Measurements from ENCODE around the gene DYDC2. TPM values are rescaled to one million over a fixed set of nuclear protein-coding genes. Genes with fewer than 3 reads are reported as not detected.
"Not testable (repeated sequence)": the region's sequence is repeated elsewhere in the genome, so short reads cannot be mapped to it uniquely, and the experiment has no call there.

The DYDC2 gene
- total RNA-seq, 2 experiments from 2014 or later: not detected

GRCh38 chr10:80333983-80334382 lies 22.6 kb upstream of the DYDC2 start:
- CTCF ChIA-PET: no interaction called here
- POLR2A ChIA-PET: no interaction called here

GRCh38 chr10:80344276-80344675 lies 12.3 kb upstream of the DYDC2 start:
- Mint-ChIP-seq H3K9me3 (no peaks in the 10 kb centered on the region), H3K27me3 (peaks cover 6% of the 10 kb centered on the region), H3K27ac (no peak overlapping the region), H3K4me3 (no peak overlapping the region), H3K4me1 (ENCODE audit: low read depth) (no peaks in the 10 kb centered on the region), H3K36me3 (no peaks in the 10 kb centered on the region)
- CTCF ChIA-PET: no interaction called here
- DNase-seq: no peak
- intact Hi-C loops (cut with micrococcal nuclease): no loop called here
- POLR2A ChIA-PET: no interaction called here

More at GRCh38 chr10:80333983-80334382, 22.6 kb upstream of the DYDC2 start:
- Mint-ChIP-seq H3K9me3 (no peaks in the 10 kb centered on the region), H3K36me3 (no peaks in the 10 kb centered on the region), H3K27me3 (no peaks in the 10 kb centered on the region), H3K4me1 (ENCODE audit: low read depth) (no peaks in the 10 kb centered on the region), H3K4me3 (no peak overlapping the region), H3K27ac (no peak overlapping the region)
- intact Hi-C loops (cut with micrococcal nuclease): no loop called here
- DNase-seq: no peak

- Mint-ChIP-seq H3K27ac (no peak overlapping the region), H3K36me3 (no peaks in the 10 kb centered on the region), H3K4me3 (no peak overlapping the region), H3K4me1 (ENCODE audit: low read depth) (no peaks in the 10 kb centered on the region), H3K9me3 (no peaks in the 10 kb centered on the region), H3K27me3 (peaks cover 6% of the 10 kb centered on the region)
- DNase-seq: no peak
- POLR2A ChIA-PET: no interaction called here
- CTCF ChIA-PET: no interaction called here
- intact Hi-C loops (cut with micrococcal nuclease): no loop called here
These were observed 11.7 kb upstream of the DYDC2 start for GRCh38 chr10:80344912-80345311.

- intact Hi-C loops (cut with micrococcal nuclease): no loop called here
- DNase-seq: no peak
- Mint-ChIP-seq H3K27ac (no peak overlapping the region), H3K4me1 (ENCODE audit: low read depth) (no peaks in the 10 kb centered on the region), H3K27me3 (peaks cover 28% of the 10 kb centered on the region), H3K36me3 (no peaks in the 10 kb centered on the region), H3K9me3 (no peaks in the 10 kb centered on the region), H3K4me3 (no peak overlapping the region)
- ChIA-PET POLR2A (no interaction called here), CTCF (no interaction called here)
These were observed 6.3 kb upstream of the DYDC2 start for GRCh38 chr10:80350251-80350650.

- H3K36me3 Mint-ChIP-seq: no peaks in the 10 kb centered on the region
- peaks cover 36% of the 10 kb centered on the region for H3K27me3 Mint-ChIP-seq
- no peak overlapping the region for H3K27ac Mint-ChIP-seq
- H3K4me3 Mint-ChIP-seq: no peak overlapping the region
- ChIA-PET POLR2A (no interaction called here), CTCF (no interaction called here)
- H3K4me1 Mint-ChIP-seq (ENCODE audit: low read depth): peaks cover 2% of the 10 kb centered on the region
- H3K9me3 Mint-ChIP-seq: no peaks in the 10 kb centered on the region
- intact Hi-C loops (cut with micrococcal nuclease): no loop called here
- no peak for DNase-seq
These were observed 5.4 kb upstream of the DYDC2 start for GRCh38 chr10:80351220-80351619.

GRCh38 chr10:80356989-80357850 lies 639 bp downstream of the DYDC2 start:
- Mint-ChIP-seq H3K27me3 (peaks cover 39% of the 10 kb centered on the region), H3K36me3 (no peaks in the 10 kb centered on the region), H3K4me1 (ENCODE audit: low read depth) (peaks cover 7% of the 10 kb centered on the region), H3K9me3 (no peaks in the 10 kb centered on the region), H3K4me3 (peak overlapping the region; percentile 49), H3K27ac (no peak overlapping the region)
- DNase-seq: no peak
- intact Hi-C loops (cut with micrococcal nuclease): no loop called here
- ChIA-PET CTCF (interaction anchor here (2.7 kb wide), 1 partner anchor 21 kb away, joined by 9 read pairs; no protein-coding TSS in a partner anchor), POLR2A (no interaction called here)

GRCh38 chr10:80357851-80358125 lies 1.2 kb downstream of the DYDC2 start:
- no peak overlapping the region for H3K4me3 Mint-ChIP-seq

GRCh38 chr10:80358925-80359324 lies 2.3 kb downstream of the DYDC2 start:
- DNase-seq; intact Hi-C loops (cut with micrococcal nuclease); H3K27ac Mint-ChIP-seq; POLR2A ChIA-PET; CTCF ChIA-PET; H3K4me3 Mint-ChIP-seq; H3K4me1 Mint-ChIP-seq (ENCODE audit: low read depth); H3K36me3 Mint-ChIP-seq; H3K9me3 Mint-ChIP-seq: not testable (repeated sequence)
- peaks cover 29% of the 10 kb centered on the region for H3K27me3 Mint-ChIP-seq

More at GRCh38 chr10:80357851-80358125, 1.2 kb downstream of the DYDC2 start:
- Mint-ChIP-seq H3K9me3 (no peaks in the 10 kb centered on the region), H3K4me1 (ENCODE audit: low read depth) (peaks cover 7% of the 10 kb centered on the region), H3K27ac (no peak overlapping the region), H3K27me3 (peaks cover 35% of the 10 kb centered on the region), H3K36me3 (no peaks in the 10 kb centered on the region)
- DNase-seq: no peak
- POLR2A ChIA-PET: no interaction called here
- CTCF ChIA-PET: interaction anchor here (2.7 kb wide), 1 partner anchor 20 kb away, joined by 9 read pairs; no protein-coding TSS in a partner anchor
- intact Hi-C loops (cut with micrococcal nuclease): no loop called here

- Mint-ChIP-seq H3K27ac (no peak overlapping the region), H3K36me3 (no peaks in the 10 kb centered on the region), H3K27me3 (peaks cover 27% of the 10 kb centered on the region), H3K4me3 (no peak overlapping the region), H3K9me3 (no peaks in the 10 kb centered on the region), H3K4me1 (ENCODE audit: low read depth) (peaks cover 7% of the 10 kb centered on the region)
- DNase-seq: no peak
- POLR2A ChIA-PET: no interaction called here
- CTCF ChIA-PET: no interaction called here
- intact Hi-C loops (cut with micrococcal nuclease): no loop called here
These were observed 3.1 kb downstream of the DYDC2 start for GRCh38 chr10:80359644-80360043.

- CTCF ChIA-PET: interaction anchor here (0.7 to 1.4 kb wide), 2 partner anchors 12 to 78 kb away, joined by 3 to 6 read pairs; no protein-coding TSS in a partner anchor
- intact Hi-C loops (cut with micrococcal nuclease): no loop called here
These were observed 8.9 kb downstream of the DYDC2 start for GRCh38 chr10:80365510-80365909.

GRCh38 chr10:80371467-80371866 lies 14.9 kb downstream of the DYDC2 start:
- H3K4me3 Mint-ChIP-seq: no peak overlapping the region
- H3K9me3 Mint-ChIP-seq: peaks cover 16% of the 10 kb centered on the region
- ChIA-PET POLR2A (no interaction called here), CTCF (no interaction called here)
- peaks cover 3% of the 10 kb centered on the region for H3K27me3 Mint-ChIP-seq
- H3K4me1 Mint-ChIP-seq (ENCODE audit: low read depth): no peaks in the 10 kb centered on the region
- intact Hi-C loops (cut with micrococcal nuclease): loop anchor here (10.0 kb wide), 1 partner anchor 643 kb away; no protein-coding TSS in a partner anchor
- H3K27ac Mint-ChIP-seq: no peak overlapping the region
- no peak for DNase-seq
- no peaks in the 10 kb centered on the region for H3K36me3 Mint-ChIP-seq

More at GRCh38 chr10:80365510-80365909, 8.9 kb downstream of the DYDC2 start:
- DNase-seq: no peak
- no peak overlapping the region for H3K4me3 Mint-ChIP-seq
- H3K9me3 Mint-ChIP-seq: peaks cover 19% of the 10 kb centered on the region
- H3K27me3 Mint-ChIP-seq: peaks cover 8% of the 10 kb centered on the region
- no peaks in the 10 kb centered on the region for H3K36me3 Mint-ChIP-seq
- no peak overlapping the region for H3K27ac Mint-ChIP-seq
- no peaks in the 10 kb centered on the region for H3K4me1 Mint-ChIP-seq (ENCODE audit: low read depth)
- POLR2A ChIA-PET: no interaction called here

GRCh38 chr10:80372675-80373074 lies 16.1 kb downstream of the DYDC2 start:
- ChIA-PET CTCF (no interaction called here), POLR2A (no interaction called here)
- Mint-ChIP-seq H3K36me3 (no peaks in the 10 kb centered on the region), H3K27ac (no peak overlapping the region), H3K9me3 (peaks cover 8% of the 10 kb centered on the region), H3K27me3 (peaks cover 2% of the 10 kb centered on the region), H3K4me1 (ENCODE audit: low read depth) (no peaks in the 10 kb centered on the region), H3K4me3 (no peak overlapping the region)
- intact Hi-C loops (cut with micrococcal nuclease): loop anchor here (10.0 kb wide), 1 partner anchor 642 kb away; no protein-coding TSS in a partner anchor
- DNase-seq: no peak

- no peak overlapping the region for H3K27ac Mint-ChIP-seq
- CTCF ChIA-PET: no interaction called here
- POLR2A ChIA-PET: no interaction called here
- H3K4me3 Mint-ChIP-seq: no peak overlapping the region
- no peak for DNase-seq
- intact Hi-C loops (cut with micrococcal nuclease): loop anchor here (10.0 kb wide), 1 partner anchor 641 kb away; no protein-coding TSS in a partner anchor
- peaks cover under 1% of the 10 kb centered on the region for H3K9me3 Mint-ChIP-seq
- peaks cover 3% of the 10 kb centered on the region for H3K4me1 Mint-ChIP-seq (ENCODE audit: low read depth)
- peaks cover 2% of the 10 kb centered on the region for H3K27me3 Mint-ChIP-seq
- H3K36me3 Mint-ChIP-seq: no peaks in the 10 kb centered on the region
These were observed 16.9 kb downstream of the DYDC2 start for GRCh38 chr10:80373502-80373901.
